ENCODE data around the gene CCDC154. TPM values are rescaled to one million over a fixed set of nuclear protein-coding genes. Genes with fewer than 3 reads are reported as not detected.

CCDC154 gene
- total and polyA plus RNA-seq, 2 of the 4 experiments (the other 2 are of a cell fraction) = 0.09 TPM; not detected in 1

GRCh38 chr16:1470481-1471251, 26.3 kb upstream of the CCDC154 start:
- no peak overlapping the region for H3K56ac ChIP-seq (ENCODE audit: extremely low read depth, insufficient read depth, low read length)
- DNase-seq (peak; percentile 43), ATAC-seq (ENCODE audit: low read depth) (no peak)
- H3K36me3 ChIP-seq (ENCODE audit: control insufficient read depth, insufficient read depth, low read length) = peaks cover 3% of the 10 kb centered on the region; the same call in 1 of the 2 replicates
- in situ Hi-C loops (cut with MboI; ENCODE audit: low sequenced_read_pairs) = no loop called here
- H3K27ac ChIP-seq (ENCODE audit: insufficient read depth, low read length) = no peak overlapping the region
- H4K5ac ChIP-seq (ENCODE audit: low read depth, low read length) = no peak overlapping the region
- H3K79me1 ChIP-seq (ENCODE audit: low read depth in 1 of 2, low read length in 2 of 2) = peaks cover 37 to 77% of the 10 kb centered on the region in 2 experiments
- H2AK5ac ChIP-seq (ENCODE audit: low read depth, low read length) = no peak overlapping the region; the same call in 1 of the 2 replicates
- no TSS peak for BruUV-seq (replicated peaks)
- no peaks in the 10 kb centered on the region for H3K27me3 ChIP-seq (ENCODE audit: control insufficient read depth, insufficient read depth, low read length)
- H2BK120ac ChIP-seq (ENCODE audit: low read depth, low read length) = no peak overlapping the region
- WGBS, 2 experiments (ENCODE audit: extremely low coverage in 2 of 2, insufficient read length in 1 of 2) = 87% methylated on average over 10 of the region's 14 CpGs; no CpG with 5 or more reads in 1 of the 2 experiments
- H3K4me2 ChIP-seq (ENCODE audit: low read depth, low read length) = no peak overlapping the region
- peaks cover 14% of the 10 kb centered on the region for H3K9me1 ChIP-seq (ENCODE audit: insufficient read depth, low read length)
- ChIA-PET CTCF (no interaction called here), POLR2A (ENCODE audit: unreplicated experiment) (no interaction called here)
- H3K9ac ChIP-seq (ENCODE audit: low read depth, low read length) = no peak overlapping the region
- H2BK20ac ChIP-seq (ENCODE audit: low read depth, low read length) = no peak overlapping the region
- peak overlapping the region; percentile 51; the same call in 1 of the 2 replicates for H3K14ac ChIP-seq (replicated peaks; ENCODE audit: low read depth, low read length)
- peak overlapping the region; percentile 70 for H2AK9ac ChIP-seq (replicated peaks; ENCODE audit: low read depth, low read length, poor library complexity)
- no peak overlapping the region for H3K4me3 ChIP-seq (ENCODE audit: insufficient read depth, low read depth, low read length)
- 0 out of 2 replicates have a peak, but pooled peaks cover 7% of the 10 kb centered on the region for H3K4me1 ChIP-seq (ENCODE audit: control insufficient read depth, insufficient read depth, low read length)
- no peak overlapping the region for H3K18ac ChIP-seq (ENCODE audit: low read depth, low read length)
- H4K8ac ChIP-seq (ENCODE audit: low read depth in 2 of 2, low read length in 2 of 2) = peak overlapping the region in 1 of 2 experiments; percentile 48; a peak in 2 of 4 replicates
- intact Hi-C loops (cut with micrococcal nuclease) = loop anchor here (10.0 kb wide), 1 partner anchor 46 kb away; the partner anchor contains the start of gene UQCC4
- dilution Hi-C loops (cut with HindIII; ENCODE audit: low sequenced_read_pairs, unreplicated experiment) = no loop called here
- peaks cover 43% of the 10 kb centered on the region for H4K20me1 ChIP-seq (ENCODE audit: insufficient read depth, low read length)
- peak overlapping the region; percentile 5; the same call in 1 of the 2 replicates for H3K4ac ChIP-seq (ENCODE audit: low read depth, low read length)
- H3K9me3 ChIP-seq (ENCODE audit: control insufficient read depth, insufficient read depth, low read length) = no peaks in the 10 kb centered on the region
- no peak overlapping the region for H3K23ac ChIP-seq (ENCODE audit: low read depth, low read length)
- H2BK5ac ChIP-seq (ENCODE audit: low read depth, low read length, poor library complexity, severe bottlenecking) = no peak overlapping the region
- H2BK15ac ChIP-seq (ENCODE audit: low read depth, low read length) = no peak overlapping the region
- H2AFZ ChIP-seq (replicated peaks; ENCODE audit: low read length, poor library complexity) = peak overlapping the region; percentile 63
- no peak overlapping the region for H4K91ac ChIP-seq (ENCODE audit: insufficient read depth, low read depth, low read length)
- TF ChIP-seq NFE2L2 (IDR thresholded peaks at IDR 0.05; ENCODE audit: low read depth, low read length) (no peak), MXI1 (IDR thresholded peaks at IDR 0.05; ENCODE audit: borderline replicate concordance, low read depth, low read length) (no peak), BHLHE40 (IDR thresholded peaks at IDR 0.05; ENCODE audit: low read depth, low read length) (no peak), RFX5 (IDR thresholded peaks at IDR 0.05; ENCODE audit: low read depth, low read length) (no peak), RCOR1 (IDR thresholded peaks at IDR 0.05; ENCODE audit: insufficient replicate concordance, low read length) (no peak), USF2 (IDR thresholded peaks at IDR 0.05; ENCODE audit: low read depth, low read length) (no peak), POLR2A (IDR thresholded peaks at IDR 0.05; ENCODE audit: low read depth, low read length) (no peak), MAFK (IDR thresholded peaks at IDR 0.05; ENCODE audit: low read depth, low read length) (no peak), CHD1 (IDR thresholded peaks at IDR 0.05; ENCODE audit: low read depth, low read length) (no peak), CEBPB (IDR thresholded peaks at IDR 0.05; ENCODE audit: low read depth, low read length) (no peak), SMC3 (IDR thresholded peaks at IDR 0.05; ENCODE audit: low read depth, low read length) (no peak), FOS (IDR thresholded peaks at IDR 0.05; ENCODE audit: low read depth, low read length) (no peak), MAZ (IDR thresholded peaks at IDR 0.05; ENCODE audit: borderline replicate concordance, low read depth, low read length) (no peak), ELK1 (IDR thresholded peaks at IDR 0.05; ENCODE audit: borderline replicate concordance, low read depth, low read length) (no peak), RAD21 (IDR thresholded peaks at IDR 0.05; ENCODE audit: low read length) (no peak)

All from IMR-90 (cell line).